HFFc6 (cell line): ENCODE measurements around the gene SRRD. TPM values are rescaled to one million over a fixed set of nuclear protein-coding genes. Genes with fewer than 3 reads are reported as not detected.

Experiments
- DNase-seq: peaks from one replicate; pipeline ENCODE4 v3.0.0-alpha.2; 2018
- H3K27ac Mint-ChIP-seq: 2 replicates; pipeline ENCODE4 v1.8.0; 2020; ENCODE audit warnings: mild to moderate bottlenecking, mixed read lengths
- H3K27me3 Mint-ChIP-seq: 2 replicates; pipeline ENCODE4 v1.8.0; 2021; ENCODE audit warnings: mild to moderate bottlenecking, moderate library complexity, mixed read lengths; ENCODE audit not compliant: insufficient read depth
- H3K36me3 Mint-ChIP-seq: 2 replicates; pipeline ENCODE4 v1.8.0; 2021; ENCODE audit warnings: low read depth, mixed read lengths
- H3K4me1 Mint-ChIP-seq: 2 replicates; pipeline ENCODE4 v1.8.0; 2020; ENCODE audit warnings: low read depth, mixed read lengths
- H3K4me3 Mint-ChIP-seq: 2 replicates; pipeline ENCODE4 v1.8.0; 2020; ENCODE audit warnings: mild to moderate bottlenecking, moderate library complexity, mixed read lengths
- H3K9me3 Mint-ChIP-seq: 2 replicates; pipeline ENCODE4 v1.8.0; 2020; ENCODE audit warnings: mild to moderate bottlenecking, mixed read lengths
- CTCF ChIP-seq: fragments of 200-600 bp; sonication (generic); IDR thresholded peaks from 2 replicates; pipeline ENCODE4 v1.5.0; 2021; ENCODE audit warnings: antibody characterized with exemption, mild to moderate bottlenecking
- total RNA-seq, 6 experiments: library from RNA; stranded (reverse); fragmentation: NEBNext Ultra II Directional; extraction: Animal tissue kit (Norgen Biotek cat#: 25700); gene quantifications; 2 replicates in 1 of 6; 3 replicates in 5 of 6; pipeline ENCODE4 v1.2.3, GENCODE V29; 2021

SRRD gene
- total RNA-seq, 6 experiments from 2014 or later: 15.0 to 21.2 (median 19.1) TPM

- H3K4me1 Mint-ChIP-seq: no peaks in the 10 kb centered on the region
- TF ChIP-seq CTCF: no peak
- DNase-seq: no peak
- H3K4me3 Mint-ChIP-seq: no peak overlapping the region
- H3K9me3 Mint-ChIP-seq: no peaks in the 10 kb centered on the region
- no peak overlapping the region for H3K27ac Mint-ChIP-seq
- peaks cover 26% of the 10 kb centered on the region for H3K36me3 Mint-ChIP-seq
- H3K27me3 Mint-ChIP-seq: no peaks in the 10 kb centered on the region; the same call in 1 of the 2 replicates
Measured at GRCh38 chr22:26492220-26492619, 8.5 kb downstream of the SRRD start.

GRCh38 chr22:26494506-26494905 lies 10.8 kb downstream of the SRRD start:
- no peak for TF ChIP-seq CTCF
- Mint-ChIP-seq H3K36me3 (peaks cover 34% of the 10 kb centered on the region), H3K9me3 (no peaks in the 10 kb centered on the region), H3K27ac (no peak overlapping the region), H3K27me3 (no peaks in the 10 kb centered on the region; the same call in 1 of the 2 replicates), H3K4me1 (no peaks in the 10 kb centered on the region), H3K4me3 (no peak overlapping the region)
- DNase-seq: no peak

- no peaks in the 10 kb centered on the region for H3K9me3 Mint-ChIP-seq
- H3K27ac Mint-ChIP-seq: no peak overlapping the region
- H3K27me3 Mint-ChIP-seq: no peaks in the 10 kb centered on the region
- DNase-seq: no peak
- H3K4me1 Mint-ChIP-seq: peaks cover 13% of the 10 kb centered on the region
- peaks cover 47% of the 10 kb centered on the region for H3K36me3 Mint-ChIP-seq
- no peak for TF ChIP-seq CTCF
- H3K4me3 Mint-ChIP-seq: no peak overlapping the region
Measured at GRCh38 chr22:26496456-26496855, 12.8 kb downstream of the SRRD start.

GRCh38 chr22:26499188-26499703 lies 15.6 kb downstream of the SRRD start:
- Mint-ChIP-seq H3K36me3 (peaks cover 43% of the 10 kb centered on the region), H3K9me3 (no peaks in the 10 kb centered on the region), H3K27ac (no peak overlapping the region), H3K27me3 (no peaks in the 10 kb centered on the region; the same call in 1 of the 2 replicates), H3K4me3 (no peak overlapping the region), H3K4me1 (peaks cover 22% of the 10 kb centered on the region)
- DNase-seq: no peak
- TF ChIP-seq CTCF: no peak

GRCh38 chr22:26501996-26502395 lies 18.3 kb downstream of the SRRD start:
- no peak for TF ChIP-seq CTCF
- H3K27me3 Mint-ChIP-seq: no peaks in the 10 kb centered on the region; the same call in 1 of the 2 replicates

More at GRCh38 chr22:26501996-26502395, 18.3 kb downstream of the SRRD start:
- Mint-ChIP-seq H3K4me1 (peaks cover 22% of the 10 kb centered on the region), H3K9me3 (no peaks in the 10 kb centered on the region), H3K27ac (no peak overlapping the region), H3K4me3 (no peak overlapping the region), H3K36me3 (peaks cover 50% of the 10 kb centered on the region)
- no peak for DNase-seq
